Measurements from ENCODE around the gene LORICRIN.

LORICRIN gene

DNA sequence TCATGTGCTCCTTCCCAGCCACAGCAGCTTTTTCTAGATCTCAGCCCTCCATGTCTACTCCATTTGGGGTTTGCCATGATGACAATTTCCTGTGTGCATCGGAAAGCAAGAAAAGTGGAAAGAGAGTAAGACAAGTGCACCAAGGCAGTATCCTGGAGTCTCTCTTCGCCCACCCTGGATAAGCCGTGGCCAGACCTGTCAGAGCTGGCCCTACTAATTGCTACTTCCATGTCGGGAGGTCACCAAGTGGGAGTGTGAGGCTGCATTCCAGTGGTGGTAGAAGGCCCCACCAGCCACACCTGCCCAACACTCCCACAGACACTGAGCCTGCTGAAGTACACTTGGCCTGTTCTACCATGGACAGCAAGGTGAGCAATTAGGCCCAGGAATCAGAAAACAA lies 14.0 kb upstream of the LORICRIN start:
- no peaks in the 10 kb centered on the region for H3K36me3 ChIP-seq (replicated peaks)
- TF ChIP-seq CTCF (IDR thresholded peaks at IDR 0.05; ENCODE audit: low read depth, low read length, missing control alignments) = no peak
- in situ Hi-C loops (cut with HindIII; ENCODE audit: low pct_ligation_motif_present, low sequenced_read_pairs) = no loop called here
- H3K4me3 ChIP-seq (ENCODE audit: low read depth, low read length) = no peak overlapping the region
- no peak overlapping the region for H3K27ac ChIP-seq
- no peak for DNase-seq
- no peaks in the 10 kb centered on the region for H3K27me3 ChIP-seq (replicated peaks)

DNA sequence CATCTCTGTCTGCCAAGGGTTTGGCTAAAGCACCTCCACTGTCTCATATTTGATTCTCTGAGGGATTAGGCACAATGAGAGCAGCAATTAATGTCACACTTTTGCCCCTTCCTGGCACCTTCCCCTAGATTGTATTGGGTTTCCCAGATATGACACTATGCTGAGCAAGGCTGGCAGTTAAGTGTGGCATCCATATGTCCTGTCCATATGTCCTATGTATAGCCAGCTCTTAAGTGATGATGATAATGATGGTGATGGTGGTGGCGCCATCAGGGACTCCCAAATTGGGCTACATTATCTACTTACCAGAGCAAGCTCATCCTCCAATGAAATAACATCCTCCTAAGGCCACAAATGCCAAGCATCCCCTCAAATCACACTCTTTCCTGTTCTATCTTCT lies 13.5 kb upstream of the LORICRIN start:
- no peaks in the 10 kb centered on the region for H3K36me3 ChIP-seq (replicated peaks)
- in situ Hi-C loops (cut with HindIII; ENCODE audit: low pct_ligation_motif_present, low sequenced_read_pairs) = no loop called here
- H3K27me3 ChIP-seq (replicated peaks) = no peaks in the 10 kb centered on the region
- H3K27ac ChIP-seq = no peak overlapping the region
- no peak overlapping the region for H3K4me3 ChIP-seq (ENCODE audit: low read depth, low read length)
- TF ChIP-seq CTCF (IDR thresholded peaks at IDR 0.05; ENCODE audit: low read depth, low read length, missing control alignments) = no peak
- no peak for DNase-seq

DNA sequence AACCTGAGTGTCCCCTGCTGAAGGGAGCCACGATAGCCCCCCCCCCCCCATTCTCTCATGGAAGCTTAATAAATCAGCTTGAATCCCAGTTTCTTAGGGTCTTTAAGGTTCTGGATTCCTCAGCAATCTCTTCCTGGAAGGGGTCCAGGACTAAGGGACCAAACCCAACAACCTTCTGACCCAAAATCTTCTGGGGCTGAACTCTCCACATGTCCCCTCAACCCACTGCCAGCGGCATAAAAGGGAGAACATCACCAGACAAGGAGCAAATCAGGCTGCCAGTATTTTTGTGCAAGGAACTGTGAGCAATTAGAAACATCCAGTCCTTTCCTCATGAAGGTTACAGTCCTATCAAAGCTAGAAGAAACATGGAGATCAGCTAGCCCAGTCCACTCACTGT lies 12.7 kb upstream of the LORICRIN start:
- no peak for TF ChIP-seq CTCF (IDR thresholded peaks at IDR 0.05; ENCODE audit: low read depth, low read length, missing control alignments)
- DNase-seq = no peak
- in situ Hi-C loops (cut with HindIII; ENCODE audit: low pct_ligation_motif_present, low sequenced_read_pairs) = no loop called here
- H3K27me3 ChIP-seq (replicated peaks) = no peaks in the 10 kb centered on the region
- H3K36me3 ChIP-seq (replicated peaks) = no peaks in the 10 kb centered on the region
- no peak overlapping the region for H3K27ac ChIP-seq
- H3K4me3 ChIP-seq (ENCODE audit: low read depth, low read length) = no peak overlapping the region

DNA sequence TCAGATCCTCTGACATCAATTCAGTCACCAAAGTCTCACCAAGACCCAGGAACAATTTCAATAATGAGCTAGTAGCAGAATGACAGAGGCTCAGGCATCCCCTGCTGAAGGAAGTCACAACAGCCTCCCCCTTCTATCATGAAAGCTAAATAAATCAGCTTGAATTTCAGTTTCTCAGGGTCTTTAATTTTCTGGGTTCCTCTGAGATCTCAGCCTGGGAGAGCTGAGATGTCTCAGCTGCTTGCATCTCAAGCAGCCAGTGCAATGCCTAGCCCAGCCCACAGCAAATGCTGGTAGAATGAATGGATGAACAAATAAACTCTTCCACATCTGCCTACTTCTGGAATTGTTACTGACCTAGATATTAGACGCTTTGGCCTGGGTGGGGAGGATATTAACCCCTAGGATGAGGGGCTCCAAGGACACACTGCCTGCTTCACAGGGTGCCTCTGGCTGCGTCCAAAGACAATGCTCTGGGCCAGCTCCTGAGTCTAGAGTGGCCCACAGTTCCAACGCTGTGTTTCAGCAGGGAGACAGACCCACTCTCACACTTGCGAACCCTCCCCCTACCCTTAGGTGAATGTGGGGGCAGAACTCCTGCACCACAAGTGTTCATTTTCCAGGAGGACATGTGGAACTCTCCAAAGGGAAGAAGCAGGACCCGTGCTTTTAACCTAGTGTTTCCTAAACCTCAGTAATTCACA lies 11.2 kb upstream of the LORICRIN start:
- H3K36me3 ChIP-seq (replicated peaks) = no peaks in the 10 kb centered on the region
- in situ Hi-C loops (cut with HindIII; ENCODE audit: low pct_ligation_motif_present, low sequenced_read_pairs) = no loop called here
- no peaks in the 10 kb centered on the region for H3K27me3 ChIP-seq (replicated peaks)
- no peak for DNase-seq
- no peak for TF ChIP-seq CTCF (IDR thresholded peaks at IDR 0.05; ENCODE audit: low read depth, low read length, missing control alignments)
- no peak overlapping the region for H3K4me3 ChIP-seq (ENCODE audit: low read depth, low read length)
- H3K27ac ChIP-seq = no peak overlapping the region

GRCh38 chr1:153250166-153250565 lies 9.3 kb upstream of the LORICRIN start:
- Histone ChIP-seq H3K4me3 (ENCODE audit: low read depth, low read length) (no peak overlapping the region), H3K27me3 (replicated peaks) (no peaks in the 10 kb centered on the region), H3K27ac (no peak overlapping the region), H3K36me3 (replicated peaks) (no peaks in the 10 kb centered on the region)
- DNase-seq = no peak
- in situ Hi-C loops (cut with HindIII; ENCODE audit: low pct_ligation_motif_present, low sequenced_read_pairs) = no loop called here
- TF ChIP-seq CTCF (IDR thresholded peaks at IDR 0.05; ENCODE audit: low read depth, low read length, missing control alignments) = no peak

GRCh38 chr1:153251087-153251486 lies 8.4 kb upstream of the LORICRIN start:
- in situ Hi-C loops (cut with HindIII; ENCODE audit: low pct_ligation_motif_present, low sequenced_read_pairs) = no loop called here
- Histone ChIP-seq H3K27me3 (replicated peaks) (no peaks in the 10 kb centered on the region), H3K4me3 (ENCODE audit: low read depth, low read length) (no peak overlapping the region), H3K36me3 (replicated peaks) (no peaks in the 10 kb centered on the region), H3K27ac (no peak overlapping the region)
- TF ChIP-seq CTCF (IDR thresholded peaks at IDR 0.05; ENCODE audit: low read depth, low read length, missing control alignments) = no peak
- DNase-seq = no peak

Measured in brain microvascular endothelial cell (primary cell).